Kasumi-1 (cell line): ENCODE results near the gene OPCML.

ENCODE experiments used
- DNase-seq, 2 experiments: peaks; one replicate each; lab custom pipeline; 2025; lab: John Stamatoyannopoulos, UW

OPCML gene

GRCh38 chr11:133503236-133503635 is 29.1 kb downstream of the OPCML start:
- no peak for DNase-seq

- no peak for DNase-seq
These were observed 30.4 kb downstream of the OPCML start for GRCh38 chr11:133501643-133502539.

GRCh38 chr11:133500936-133501335 is 31.4 kb downstream of the OPCML start:
- no peak for DNase-seq

- no peak for DNase-seq
These were observed 31.9 kb downstream of the OPCML start for GRCh38 chr11:133500435-133500834.

- no peak for DNase-seq
These were observed 33.3 kb downstream of the OPCML start for GRCh38 chr11:133498969-133499368.

- DNase-seq, result no peak
These were observed 34.7 kb downstream of the OPCML start for GRCh38 chr11:133497477-133498140.

- DNase-seq, result no peak
These were observed 39.4 kb downstream of the OPCML start for GRCh38 chr11:133492895-133493294.

GRCh38 chr11:133491680-133492383 is 40.5 kb downstream of the OPCML start:
- DNase-seq, result no peak

- DNase-seq, result no peak
These were observed 51.6 kb downstream of the OPCML start for GRCh38 chr11:133480722-133481121.

- no peak for DNase-seq
These were observed 53.1 kb downstream of the OPCML start for GRCh38 chr11:133479209-133479608.

GRCh38 chr11:133477251-133477625 is 55.1 kb downstream of the OPCML start:
- DNase-seq, result no peak

GRCh38 chr11:133476570-133477250 is 55.6 kb downstream of the OPCML start:
- DNase-seq, result no peak

GRCh38 chr11:133474461-133474860 is 57.8 kb downstream of the OPCML start:
- no peak for DNase-seq

GRCh38 chr11:133467686-133468085 is 64.6 kb downstream of the OPCML start:
- no peak for DNase-seq

- DNase-seq, result no peak
These were observed 89.0 kb downstream of the OPCML start for GRCh38 chr11:133443206-133443747.

- DNase-seq, result no peak
These were observed 90.2 kb downstream of the OPCML start for GRCh38 chr11:133441964-133442660.

GRCh38 chr11:133425992-133426391 is 106.3 kb downstream of the OPCML start:
- DNase-seq, result no peak

GRCh38 chr11:133425245-133425644 is 107.1 kb downstream of the OPCML start:
- DNase-seq, result no peak

GRCh38 chr11:133418218-133418617 is 114.1 kb downstream of the OPCML start:
- no peak for DNase-seq

GRCh38 chr11:133414506-133414905 is 117.8 kb downstream of the OPCML start:
- DNase-seq, result no peak

- no peak for DNase-seq
These were observed 118.6 kb downstream of the OPCML start for GRCh38 chr11:133413703-133414102.
